NCI-H146 (cell line): ENCODE data around the gene NKG7.
A peak's percentile ranks its signal among the peaks of the same experiment; 100 is the strongest.

Source experiments
- DNase-seq: peaks from one replicate; lab custom pipeline; 2025; lab: John Stamatoyannopoulos, UW

Gene NKG7

GRCh38 chr19:51359294-51359693 is 13.2 kb downstream of the NKG7 start:
- DNase-seq: no peak

- no peak for DNase-seq
Measured at GRCh38 chr19:51357952-51358351, 14.5 kb downstream of the NKG7 start.

- no peak for DNase-seq
Measured at GRCh38 chr19:51356159-51356801, 16.2 kb downstream of the NKG7 start.

- DNase-seq: no peak
Measured at GRCh38 chr19:51354742-51355148, 17.7 kb downstream of the NKG7 start.

- no peak for DNase-seq
Measured at GRCh38 chr19:51354103-51354741, 18.2 kb downstream of the NKG7 start.

GRCh38 chr19:51352783-51353360 is 19.6 kb downstream of the NKG7 start:
- no peak for DNase-seq

- no peak for DNase-seq
Measured at GRCh38 chr19:51351266-51351990, 21.0 kb downstream of the NKG7 start.

- no peak for DNase-seq
Measured at GRCh38 chr19:51347209-51347928, 25.1 kb downstream of the NKG7 start.

GRCh38 chr19:51346742-51347141 is 25.7 kb downstream of the NKG7 start:
- no peak for DNase-seq

GRCh38 chr19:51345076-51345620 is 27.3 kb downstream of the NKG7 start:
- DNase-seq: no peak

- no peak for DNase-seq
Measured at GRCh38 chr19:51342631-51343569, 29.6 kb downstream of the NKG7 start.

- DNase-seq: no peak
Measured at GRCh38 chr19:51341976-51342580, 30.4 kb downstream of the NKG7 start, which contains the start of gene VSIG10L. Gene VSIG10L (minus strand): TSS chr19:51342139. CDS start chr19:51342124, 15 bp downstream.

- DNase-seq: no peak
Measured at GRCh38 chr19:51341066-51341465, 31.4 kb downstream of the NKG7 start.

- no peak for DNase-seq
Measured at GRCh38 chr19:51339687-51340656, 32.5 kb downstream of the NKG7 start.

GRCh38 chr19:51339313-51339686 is 33.2 kb downstream of the NKG7 start:
- no peak for DNase-seq

GRCh38 chr19:51338563-51339312 is 33.7 kb downstream of the NKG7 start:
- peak; percentile 38 for DNase-seq

GRCh38 chr19:51337861-51338562 is 34.4 kb downstream of the NKG7 start:
- DNase-seq: no peak
